Stimulated activated CD8-positive, alpha-beta memory T cell treated with anti-CD3 and anti-CD28 coated beads, Interleukin-15, amount 100 ng/mL, for 4 hours (primary cell): ENCODE measurements around the gene RGS6.

Experiments used
- DNase-seq, 2 donors: peaks; one replicate each; pipeline ENCODE4 v3.0.0-alpha.2; 2020; ENCODE audit warnings: low read depth in 2 of 2

The RGS6 gene

DNA sequence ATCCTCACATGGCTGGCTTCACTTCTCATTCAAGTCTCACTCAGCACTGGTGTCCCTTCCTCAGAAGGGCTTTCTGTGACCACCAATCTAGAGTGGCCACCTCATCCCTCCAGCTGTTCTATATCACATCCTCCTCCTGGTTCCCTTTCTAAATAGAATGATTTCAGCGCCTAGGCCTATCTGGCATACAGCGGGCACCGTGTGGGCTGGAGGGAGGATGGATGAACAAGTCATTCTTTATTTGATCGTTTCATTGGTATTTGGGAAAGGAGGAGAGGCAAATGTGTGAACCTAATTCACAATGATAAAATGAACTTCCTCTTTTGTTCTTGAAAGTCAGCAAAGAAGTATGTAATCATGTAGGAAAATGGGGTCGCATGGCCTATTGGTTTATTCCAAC lies 567.5 kb downstream of the RGS6 start:
- no peak for DNase-seq

- no peak for DNase-seq
Observed at GRCh38 chr14:72500234-72500838, 568.1 kb downstream of the RGS6 start.

DNA sequence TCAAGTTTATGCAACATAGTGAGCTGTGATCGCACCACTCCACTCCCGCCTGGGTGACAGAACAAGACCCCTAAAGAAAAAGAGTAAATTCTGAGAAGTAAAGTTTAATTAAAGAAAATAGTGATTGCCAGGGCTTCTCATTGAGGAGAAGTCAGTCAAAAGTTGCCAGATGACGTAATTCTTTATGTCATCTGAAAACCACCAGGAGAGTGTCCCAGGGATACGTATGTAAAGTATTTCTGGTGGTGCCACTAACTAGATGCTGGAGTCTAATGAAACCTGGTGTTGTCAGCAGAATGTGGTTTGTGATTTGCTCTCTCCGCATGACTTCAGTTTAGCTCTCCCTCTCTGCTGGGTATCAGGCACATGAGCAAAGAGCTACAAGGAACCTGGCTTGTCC lies 569.2 kb downstream of the RGS6 start:
- DNase-seq: no peak

DNA sequence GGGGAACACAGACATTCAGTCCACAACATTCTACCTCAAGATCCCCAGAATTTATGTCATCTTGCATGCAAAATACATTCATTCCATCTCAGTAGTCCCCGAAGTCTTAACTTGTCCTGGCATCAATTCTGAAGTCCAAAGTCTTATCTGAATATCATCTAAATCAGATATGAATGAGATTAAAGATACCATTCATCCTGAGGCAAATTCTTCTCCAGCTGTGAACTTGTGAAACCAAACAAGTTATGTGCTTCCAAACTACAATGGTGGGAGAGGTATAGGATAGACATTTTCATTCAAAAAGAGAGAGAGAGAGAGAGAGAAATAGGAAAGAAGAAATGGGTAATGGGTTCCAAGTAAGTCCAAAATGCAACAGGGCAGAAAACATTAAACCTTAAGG lies 571.0 kb downstream of the RGS6 start:
- no peak for DNase-seq

- DNase-seq: no peak
Observed at GRCh38 chr14:72503696-72504368, 571.6 kb downstream of the RGS6 start.

DNA sequence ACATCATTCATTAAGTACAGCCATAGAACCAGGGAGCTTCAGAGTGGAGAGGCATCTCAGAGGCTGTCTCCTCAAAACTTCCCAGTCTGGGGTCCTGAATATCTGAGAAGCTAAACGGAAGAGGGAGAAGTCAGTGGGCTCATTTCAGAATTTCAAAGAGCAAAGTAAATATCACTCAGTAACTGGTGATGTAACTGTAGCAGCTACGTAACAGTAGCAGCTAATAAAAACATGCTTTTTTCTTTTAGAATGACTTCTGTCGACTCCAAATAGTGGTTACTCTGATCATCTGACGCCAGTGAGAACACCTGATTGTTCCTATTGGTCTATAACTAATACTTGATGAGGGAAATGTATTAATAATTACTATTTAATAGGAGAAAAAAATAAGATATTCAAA lies 578.3 kb downstream of the RGS6 start:
- DNase-seq: no peak

DNA sequence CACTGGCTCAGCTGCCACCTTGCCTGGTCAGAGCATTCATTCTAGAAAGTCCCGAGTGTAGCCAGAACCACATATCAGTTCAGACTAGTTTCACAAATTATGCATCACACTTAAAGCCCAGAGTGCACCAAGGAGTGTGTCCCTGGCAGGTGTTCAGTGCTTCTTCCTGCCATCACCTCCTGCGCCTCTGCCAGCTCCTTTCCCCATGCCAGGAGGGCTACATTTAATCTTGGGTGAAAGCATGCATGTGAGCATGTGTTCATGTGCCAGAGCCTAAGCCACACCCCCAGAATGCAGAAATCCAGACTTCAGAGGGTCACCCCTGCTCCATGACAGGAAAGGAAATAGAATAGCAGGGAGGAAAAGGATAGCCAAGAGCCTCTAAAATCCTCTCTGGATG lies 580.1 kb downstream of the RGS6 start:
- DNase-seq: no peak

DNA sequence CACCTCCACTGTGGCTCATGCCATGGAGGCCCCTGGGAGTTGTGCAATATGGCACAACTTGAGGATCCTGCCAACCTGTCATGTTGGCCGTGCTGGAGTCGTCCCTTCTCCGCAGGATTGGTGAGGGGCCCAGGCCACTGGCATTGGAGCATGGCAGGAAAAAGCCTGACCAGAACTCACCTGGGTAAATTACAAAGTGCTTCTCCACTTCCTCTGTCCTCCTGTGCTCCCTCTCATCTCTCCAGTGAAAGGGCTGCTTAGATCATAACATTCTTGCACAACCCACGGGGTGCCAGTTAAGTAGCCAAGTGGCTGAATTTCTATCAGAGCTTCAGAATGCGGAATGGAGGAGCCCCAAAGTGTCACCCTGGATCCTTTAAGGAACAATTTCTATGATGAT lies 580.7 kb downstream of the RGS6 start:
- DNase-seq: no peak

GRCh38 chr14:72513346-72513745 lies 581.1 kb downstream of the RGS6 start:
- no peak for DNase-seq

DNA sequence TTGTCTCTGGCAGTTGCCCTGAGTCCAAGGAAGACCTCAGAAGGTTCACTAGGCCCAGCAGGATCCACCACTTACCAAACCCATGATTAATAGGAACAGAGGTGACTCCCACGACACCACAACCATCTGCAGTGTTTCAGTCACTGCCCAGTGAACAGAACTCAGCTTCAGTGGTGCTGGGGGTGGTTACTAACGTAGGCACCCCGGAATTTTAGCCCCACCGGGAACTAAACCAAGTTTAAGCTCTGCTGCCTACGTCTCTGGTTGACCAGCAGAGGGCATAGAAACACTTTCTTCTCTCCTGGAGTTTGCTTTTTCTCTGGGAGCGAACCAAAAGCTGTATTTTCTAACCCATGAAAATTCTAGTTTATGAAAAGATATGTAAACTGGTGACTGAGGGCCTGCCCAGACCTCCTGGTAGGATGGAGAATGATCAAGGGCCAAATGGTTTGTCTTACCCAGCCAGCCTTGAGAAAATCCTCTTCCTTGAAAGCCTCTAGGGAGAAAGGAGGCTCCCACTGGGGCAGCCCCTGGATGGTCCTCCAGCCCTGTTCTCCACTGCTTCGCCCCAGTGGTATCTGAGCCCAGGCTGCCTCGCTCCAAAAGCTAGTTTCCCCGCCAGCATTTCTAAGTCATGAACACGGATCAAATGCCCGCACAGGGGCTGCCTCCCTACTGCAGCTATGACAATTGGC lies 581.9 kb downstream of the RGS6 start:
- DNase-seq: no peak

- DNase-seq: no peak
Observed at GRCh38 chr14:72514660-72515025, 582.4 kb downstream of the RGS6 start.

- no peak for DNase-seq
Observed at GRCh38 chr14:72515779-72516770, 583.8 kb downstream of the RGS6 start.

GRCh38 chr14:72516936-72517700 lies 584.9 kb downstream of the RGS6 start:
- DNase-seq: peak; percentile 37 to 53

GRCh38 chr14:72517736-72518135 lies 585.5 kb downstream of the RGS6 start:
- DNase-seq: no peak

DNA sequence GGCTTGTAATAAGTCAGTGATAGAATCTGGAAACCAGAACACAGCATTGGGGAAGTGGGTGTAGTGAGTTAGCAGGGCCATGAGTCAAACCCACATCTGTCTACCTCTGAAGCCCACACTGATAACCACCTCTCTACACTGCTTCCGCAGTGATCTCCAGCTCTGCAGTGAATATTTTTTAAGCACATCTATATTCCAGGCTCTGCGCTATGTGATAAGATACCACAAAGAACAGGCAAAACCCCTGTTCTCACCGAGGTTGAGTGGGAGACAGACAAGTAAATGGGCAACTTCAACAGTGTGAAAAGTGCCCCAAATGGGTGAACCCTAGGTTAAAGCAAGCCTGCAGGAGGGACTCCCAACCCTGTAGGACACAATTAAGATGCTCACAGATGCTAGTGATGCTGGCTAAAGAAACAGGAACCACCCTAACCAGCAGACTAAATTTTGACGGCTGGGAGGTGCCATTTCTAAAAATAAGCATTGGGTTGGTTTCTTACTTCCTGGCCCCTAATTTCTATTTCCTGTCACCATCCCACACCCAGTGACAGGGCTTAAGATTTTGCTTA lies 586.7 kb downstream of the RGS6 start:
- peak in 1 of 2 donors; percentile 38 for DNase-seq

GRCh38 chr14:72519543-72519942 lies 587.3 kb downstream of the RGS6 start:
- no peak for DNase-seq

GRCh38 chr14:72521045-72521444 lies 588.8 kb downstream of the RGS6 start:
- DNase-seq: no peak

GRCh38 chr14:72521968-72522741 lies 589.9 kb downstream of the RGS6 start:
- DNase-seq: no peak

- DNase-seq: no peak
Observed at GRCh38 chr14:72522847-72523246, 590.6 kb downstream of the RGS6 start.
